B cell (primary cell): Measurements from ENCODE around the gene KDM3A. TPM values are rescaled to one million over a fixed set of nuclear protein-coding genes. Genes with fewer than 3 reads are reported as not detected.

Experiments used
- ATAC-seq: fragments of 200-7000 bp; cut with Tn5 transposase; one replicate; pipeline ENCODE4 v1.10.0; 2021; ENCODE audit warnings: low read depth, mild to moderate bottlenecking, moderate number of reproducible peaks, moderate library complexity
- CTCF ChIA-PET: fragments of 350-600 bp; sonication (Branson Sonifier 250); formaldehyde crosslinking; loops from one replicate; lab custom pipeline; 2021; ENCODE audit warnings: antibody characterized with exemption, inconsistent platforms; lab: Charles Lee
- POLR2A ChIA-PET: fragments of 350-600 bp; sonication (Branson Sonifier 250); formaldehyde crosslinking; loops from one replicate; lab custom pipeline; 2021; ENCODE audit warnings: antibody characterized with exemption; lab: Charles Lee
- DNase-seq: peaks from one replicate; pipeline ENCODE4 v3.0.0; 2013
- H2AFZ ChIP-seq: 2 replicates; pipeline ENCODE4 v1.6.1; 2012; ENCODE audit warnings: mild to moderate bottlenecking, low read depth, low read length; ENCODE audit not compliant: insufficient read depth, poor library complexity, severe bottlenecking
- H3K27ac ChIP-seq, 2 donors: 1 replicate in 1 of 2; 2 replicates in 1 of 2; pipeline ENCODE4 v1.5.1; 2012 to 2013; ENCODE audit warnings: low read length in 2 of 2, mild to moderate bottlenecking in 2 of 2, moderate library complexity in 1 of 2
- H3K27me3 ChIP-seq, 4 experiments: fragments of 200-600 bp in 1 of 4; sonication (generic) in 1 of 4; replicated peaks in 1 of 4; 1 replicate in 2 of 4; 2 replicates in 2 of 4; pipeline versions ENCODE4 v1.6.1 to v1.7.0; 2013 to 2016; ENCODE audit warnings: low read length in 3 of 4, mild to moderate bottlenecking in 2 of 4, mixed read lengths in 1 of 4, moderate library complexity in 1 of 4; ENCODE audit not compliant: insufficient read depth in 4 of 4, control insufficient read depth in 3 of 4; ENCODE audit errors: control extremely low read depth in 1 of 4
- H3K36me3 ChIP-seq, 2 experiments: replicated peaks in 1 of 2; 1 replicate in 1 of 2; 2 replicates in 1 of 2; pipeline versions ENCODE4 v1.6.1 to v1.7.1; 2013; ENCODE audit warnings: low read length in 1 of 2; ENCODE audit not compliant: insufficient read depth in 2 of 2, control insufficient read depth in 1 of 2; ENCODE audit errors: control extremely low read depth in 1 of 2, extremely low read depth in 1 of 2
- H3K4me1 ChIP-seq, 2 donors: fragments of 200-600 bp in 1 of 2; sonication (generic) in 1 of 2; 1 replicate in 1 of 2; 2 replicates in 1 of 2; pipeline versions ENCODE4 v1.5.1 to v1.6.1; 2013 to 2017; ENCODE audit warnings: low read length in 2 of 2; ENCODE audit not compliant: control insufficient read depth in 2 of 2, insufficient read depth in 2 of 2
- H3K4me2 ChIP-seq: replicated peaks from 2 replicates; pipeline ENCODE3; 2012; ENCODE audit warnings: mild to moderate bottlenecking, low read depth, low read length; ENCODE audit not compliant: poor library complexity, severe bottlenecking
- H3K4me3 ChIP-seq, 5 experiments: fragments of 200-600 bp in 1 of 5; sonication (generic) in 1 of 5; 1 replicate in 3 of 5; 2 replicates in 2 of 5; pipeline versions ENCODE4 v1.5.1 to v1.7.0; 2011 to 2016; ENCODE audit warnings: low read length in 4 of 5, mild to moderate bottlenecking in 4 of 5, low read depth in 2 of 5, control low read depth in 1 of 5, moderate library complexity in 1 of 5; ENCODE audit not compliant: insufficient read depth in 1 of 5; ENCODE audit errors: control extremely low read depth in 1 of 5, extremely low read depth in 1 of 5
- H3K79me2 ChIP-seq: fragments of 200-600 bp; sonication (generic); one replicate; pipeline ENCODE4 v1.6.0; 2016; ENCODE audit warnings: low read length; ENCODE audit not compliant: control insufficient read depth, insufficient read depth
- H3K9ac ChIP-seq: fragments of 200-600 bp; sonication (generic); 2 replicates; pipeline ENCODE4 v1.6.1; 2017; ENCODE audit warnings: mild to moderate bottlenecking, low read length, moderate library complexity
- H3K9me3 ChIP-seq, 3 donors: one replicate each; pipeline versions ENCODE4 v1.6.1 to v1.7.1; 2013; ENCODE audit warnings: low read length in 2 of 3; ENCODE audit not compliant: control insufficient read depth in 2 of 3, insufficient read depth in 1 of 3; ENCODE audit errors: control extremely low read depth in 1 of 3
- H4K20me1 ChIP-seq: 2 replicates; pipeline ENCODE4 v1.6.0; 2012; ENCODE audit warnings: mild to moderate bottlenecking, low read length; ENCODE audit not compliant: insufficient read depth, control insufficient read depth, poor library complexity, severe bottlenecking
- H3K27ac Mint-ChIP-seq: one replicate; pipeline ENCODE4 v1.8.0; 2021; ENCODE audit warnings: mixed read lengths
- H3K27me3 Mint-ChIP-seq: one replicate; pipeline ENCODE4 v1.8.0; 2021; ENCODE audit warnings: mixed read lengths
- H3K4me1 Mint-ChIP-seq: one replicate; pipeline ENCODE4 v1.8.0; 2021; ENCODE audit warnings: mixed read lengths
- H3K4me3 Mint-ChIP-seq: one replicate; pipeline ENCODE4 v1.8.0; 2021; ENCODE audit warnings: mixed read lengths
- H3K9me3 Mint-ChIP-seq: one replicate; pipeline ENCODE4 v1.8.0; 2022; ENCODE audit warnings: mixed read lengths; ENCODE audit not compliant: insufficient read depth
- CTCF ChIP-seq: fragments of 200-600 bp; IDR thresholded peaks from one replicate; pipeline ENCODE4 v1.8.0; 2022; ENCODE audit warnings: antibody characterized with exemption, mild to moderate bottlenecking
- EZH2 ChIP-seq: IDR thresholded peaks from 2 replicates; pipeline ENCODE4 v1.6.1; 2012; ENCODE audit warnings: borderline replicate concordance, low read depth, mild to moderate bottlenecking, moderate library complexity, low read length; ENCODE audit not compliant: insufficient read depth, poor library complexity, severe bottlenecking
- WGBS: methylation state at CpG from one replicate; pipeline ENCODE4 v1.1.5; 2013; ENCODE audit warnings: missing lambda C conversion rate; ENCODE audit not compliant: insufficient coverage; 5-methylcytosine and 5-hydroxymethylcytosine counted together
- intact Hi-C: fragments of 100-400 bp; cut with micrococcal nuclease; formaldehyde crosslinking; loops from one replicate; pipeline ENCODE4 v1.10.0; 2022
- polyA plus RNA-seq: library from polyadenylated mRNA; depleted of rRNA; stranded (reverse); fragments of >200 nt; gene quantifications from 2 replicates; pipeline ENCODE4 v1.2.3, GENCODE V29; 2012
- total RNA-seq, 2 donors: library from RNA; stranded (reverse); fragments of 120-200 nt in 1 of 2; gene quantifications; 1 replicate in 1 of 2; 2 replicates in 1 of 2; pipeline versions ENCODE4 v1.2.3 to v1.2.4, GENCODE V29; 2013 to 2022

KDM3A gene
- total and polyA plus RNA-seq, 2 donors (not counting 1 experiment from before 2014, with no cell fraction given): 27.7 to 107 TPM

DNA sequence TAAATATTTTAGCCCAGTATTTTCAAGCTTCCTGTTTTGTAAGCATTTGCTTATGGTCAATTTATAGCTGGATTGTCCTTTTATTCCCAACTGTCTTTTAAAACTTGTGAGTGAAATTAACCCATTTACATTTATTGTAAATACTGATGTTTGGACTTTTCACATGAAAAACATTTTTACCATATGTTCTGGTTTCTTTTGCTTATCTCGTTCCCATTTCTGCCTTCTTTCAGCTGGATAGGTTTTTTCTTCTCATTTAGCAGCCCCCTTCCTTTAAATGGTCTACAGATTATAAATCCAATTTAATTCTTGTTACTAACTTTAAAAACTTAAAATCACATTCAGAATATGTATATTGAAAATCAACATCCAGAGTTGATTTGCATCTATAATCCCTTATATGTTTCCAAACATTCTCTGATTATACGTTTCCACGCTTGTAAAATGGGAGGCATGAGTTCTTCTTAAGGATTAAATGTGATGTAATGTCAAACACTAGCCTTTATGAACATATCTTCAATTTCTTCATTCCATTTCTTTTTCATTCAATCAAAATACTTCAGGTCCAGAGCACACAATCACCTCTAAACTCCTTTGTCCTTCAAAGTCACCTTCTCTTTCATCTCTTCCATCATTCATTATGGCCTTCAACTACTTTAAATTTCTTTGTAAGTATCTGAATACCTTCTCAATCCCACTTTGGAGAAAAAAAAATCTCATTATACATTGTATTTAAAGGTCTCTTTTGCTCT lies 1.1 kb upstream of the KDM3A start:
- intact Hi-C loops: loop anchor here (1.0 to 5.0 kb wide), 4 partner anchors 122 to 1577 kb away; partner anchors contain the start of genes IMMT and RNU2-63P
- H4K20me1 ChIP-seq: peaks cover 28% of the 10 kb centered on the region
- no CpG with 5 or more reads among the region's 3 CpGs for WGBS
- peaks cover 8% of the 10 kb centered on the region for H3K27me3 Mint-ChIP-seq
- H3K36me3 ChIP-seq: peaks cover 0 to 16% of the 10 kb centered on the region in 2 experiments
- H3K9me3 ChIP-seq: peaks cover 5 to 29% (median 12%) of the 10 kb centered on the region in 3 donors
- peak overlapping the region; percentile 93 for H2AFZ ChIP-seq
- CTCF ChIA-PET: interaction anchor here (1.0 to 1.9 kb wide), 4 partner anchors 72 to 360 kb away, joined by 3 to 6 read pairs (median 4); partner anchors contain the start of gene CHMP3
- H3K27ac Mint-ChIP-seq: peak overlapping the region; percentile 99
- no peak for DNase-seq
- peaks cover 0 to 3% (median 0%) of the 10 kb centered on the region in 4 experiments for H3K27me3 ChIP-seq
- peak overlapping the region; percentile 84 for H3K4me2 ChIP-seq
- peak overlapping the region; percentile 40 for H3K9ac ChIP-seq
- peaks cover 34% of the 10 kb centered on the region for H3K4me1 Mint-ChIP-seq
- ATAC-seq: no peak
- peaks cover 23 to 26% of the 10 kb centered on the region in 2 donors for H3K4me1 ChIP-seq
- peaks cover 9% of the 10 kb centered on the region for H3K9me3 Mint-ChIP-seq
- POLR2A ChIA-PET: interaction anchor here (0.8 to 2.5 kb wide), 5 partner anchors 122 to 901 kb away, joined by 3 to 11 read pairs (median 6); partner anchors contain the start of genes IMMT and MAT2A
- peak overlapping the region; percentile 24 to 86 (median 82) for H3K4me3 ChIP-seq
- H3K79me2 ChIP-seq: peaks cover 32% of the 10 kb centered on the region
- TF ChIP-seq EZH2: no peak
- no peak for TF ChIP-seq CTCF
- H3K4me3 Mint-ChIP-seq: peak overlapping the region; percentile 97
- peak overlapping the region; percentile 89 to 92 for H3K27ac ChIP-seq
